ENCODE measurements around the gene OPCML.

- TF ChIP-seq, protein P1, sequence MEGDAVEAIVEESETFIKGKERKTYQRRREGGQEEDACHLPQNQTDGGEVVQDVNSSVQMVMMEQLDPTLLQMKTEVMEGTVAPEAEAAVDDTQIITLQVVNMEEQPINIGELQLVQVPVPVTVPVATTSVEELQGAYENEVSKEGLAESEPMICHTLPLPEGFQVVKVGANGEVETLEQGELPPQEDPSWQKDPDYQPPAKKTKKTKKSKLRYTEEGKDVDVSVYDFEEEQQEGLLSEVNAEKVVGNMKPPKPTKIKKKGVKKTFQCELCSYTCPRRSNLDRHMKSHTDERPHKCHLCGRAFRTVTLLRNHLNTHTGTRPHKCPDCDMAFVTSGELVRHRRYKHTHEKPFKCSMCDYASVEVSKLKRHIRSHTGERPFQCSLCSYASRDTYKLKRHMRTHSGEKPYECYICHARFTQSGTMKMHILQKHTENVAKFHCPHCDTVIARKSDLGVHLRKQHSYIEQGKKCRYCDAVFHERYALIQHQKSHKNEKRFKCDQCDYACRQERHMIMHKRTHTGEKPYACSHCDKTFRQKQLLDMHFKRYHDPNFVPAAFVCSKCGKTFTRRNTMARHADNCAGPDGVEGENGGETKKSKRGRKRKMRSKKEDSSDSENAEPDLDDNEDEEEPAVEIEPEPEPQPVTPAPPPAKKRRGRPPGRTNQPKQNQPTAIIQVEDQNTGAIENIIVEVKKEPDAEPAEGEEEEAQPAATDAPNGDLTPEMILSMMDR (conservative IDR thresholded peaks at IDR 0.05; ENCODE audit: low read depth in 2 of 2), result no peak
- TF ChIP-seq EZH2 (IDR thresholded peaks at IDR 0.05; ENCODE audit: low read depth, unreplicated experiment), result no peak
- TF ChIP-seq POLR2AphosphoS5 (IDR thresholded peaks at IDR 0.05; ENCODE audit: low read depth), result no peak
- no peak for TF ChIP-seq REST (IDR thresholded peaks at IDR 0.05; ENCODE audit: unreplicated experiment)
- no peak for TF ChIP-seq EZH2phosphoT487 (IDR thresholded peaks at IDR 0.05; ENCODE audit: unreplicated experiment)
- TF ChIP-seq CREB1 (CRISPR knock-in tag; IDR thresholded peaks at IDR 0.05; ENCODE audit: low read depth), result no peak
These were observed 776.4 kb downstream of the OPCML start for GRCh38 chr11:132755934-132756333.

Measured in GM23338 (cell line).